Body of pancreas (tissue), 4 donors: Measurements from ENCODE around the gene TPST1. TPM values are rescaled to one million over a fixed set of nuclear protein-coding genes. Genes with fewer than 3 reads are reported as not detected.

Source experiments
- ATAC-seq: fragments of 150-250 bp; one replicate; pipeline ENCODE4 v1.9.1; 2016
- DNase-seq, 4 donors: peaks; one replicate each; pipeline ENCODE4 v3.0.0-alpha.2; 2019
- H3K27ac ChIP-seq, 4 donors: fragments of 200-600 bp; sonication (generic); 1 replicate in 3 of 4; 2 replicates in 1 of 4; pipeline versions ENCODE4 v1.5.1 to v1.6.1; 2016 to 2019; ENCODE audit warnings: mild to moderate bottlenecking in 1 of 4, mixed read lengths in 1 of 4, moderate library complexity in 1 of 4
- H3K27me3 ChIP-seq, 2 donors: fragments of 200-600 bp; sonication (generic); one replicate each; pipeline ENCODE4 v1.6.0; 2016; ENCODE audit warnings: mild to moderate bottlenecking in 1 of 2
- H3K36me3 ChIP-seq, 2 donors: fragments of 200-600 bp; sonication (generic); replicated peaks in 1 of 2; 2 replicates each; pipeline ENCODE4 v1.5.1; 2016; ENCODE audit warnings: low read depth in 2 of 2; ENCODE audit not compliant: insufficient read depth in 1 of 2
- H3K4me1 ChIP-seq: fragments of 200-600 bp; sonication (generic); one replicate; pipeline ENCODE4 v1.6.0; 2016
- H3K4me3 ChIP-seq, 2 donors: fragments of 200-600 bp; sonication (generic); 1 replicate in 1 of 2; 2 replicates in 1 of 2; pipeline ENCODE4 v1.5.1; 2016 to 2019
- H3K9me3 ChIP-seq, 3 donors: fragments of 200-600 bp; sonication (generic); 1 replicate in 2 of 3; 2 replicates in 1 of 3; pipeline ENCODE4 v1.5.1; 2016
- CTCF ChIP-seq, 7 experiments: fragments of 450-650 bp in 4 of 7; fragments of 200-600 bp in 3 of 7; sonication (generic) in 3 of 7; IDR thresholded peaks; one replicate each; pipeline ENCODE4 v1.5.1; 2016 to 2019; ENCODE audit warnings: antibody characterized with exemption in 7 of 7
- POLR2A ChIP-seq, 3 donors: fragments of 450-650 bp; IDR thresholded peaks; one replicate each; pipeline ENCODE4 v1.6.1; 2016; ENCODE audit warnings: antibody characterized with exemption in 3 of 3, mild to moderate bottlenecking in 2 of 3
- WGBS, 2 donors: methylation state at CpG; one replicate each; pipeline ENCODE4 v1.1.5; 2017; 5-methylcytosine and 5-hydroxymethylcytosine counted together
- intact Hi-C: fragments of 100-400 bp; cut with DNase I; formaldehyde crosslinking; loops from one replicate; pipeline ENCODE4 v1.15.1; 2023
- total RNA-seq, 2 donors: library from RNA; depleted of rRNA; stranded (reverse); fragments of >200 nt; gene quantifications; one replicate each; pipeline ENCODE4 v1.1.0, GENCODE V29; 2016

The TPST1 gene
- total RNA-seq, 2 donors from 2014 or later = 12.5 to 16.5 TPM

GRCh38 chr7:66282591-66282935 lies 77.4 kb downstream of the TPST1 start:
- no peaks in the 10 kb centered on the region for H3K27me3 ChIP-seq
- DNase-seq (no peak), ATAC-seq (no peak)
- intact Hi-C loops = no loop called here
- no peak overlapping the region for H3K4me3 ChIP-seq
- TF ChIP-seq POLR2A (IDR thresholded peaks at IDR 0.05) (no peak), CTCF (IDR thresholded peaks at IDR 0.05) (no peak)
- H3K36me3 ChIP-seq = no peaks in the 10 kb centered on the region
- peaks cover 8% of the 10 kb centered on the region for H3K4me1 ChIP-seq
- no peaks in the 10 kb centered on the region for H3K9me3 ChIP-seq
- H3K27ac ChIP-seq = no peak overlapping the region
- 79 to 84% methylated on average over 6 of the region's 6 CpGs for WGBS, 2 donors

- no peak overlapping the region for H3K4me3 ChIP-seq
- no peaks in the 10 kb centered on the region for H3K27me3 ChIP-seq
- intact Hi-C loops = no loop called here
- 89 to 90% methylated on average over 5 of the region's 5 CpGs for WGBS, 2 donors
- H3K27ac ChIP-seq = peak overlapping the region in 1 of 4 donors; percentile 8
- no peak for TF ChIP-seq POLR2A (IDR thresholded peaks at IDR 0.05)
- TF ChIP-seq CTCF (IDR thresholded peaks at IDR 0.05) = no peak
- no peaks in the 10 kb centered on the region for H3K9me3 ChIP-seq
- H3K36me3 ChIP-seq = no peaks in the 10 kb centered on the region
- peaks cover 8% of the 10 kb centered on the region for H3K4me1 ChIP-seq
- DNase-seq = no peak
- no peak for ATAC-seq
Measured at GRCh38 chr7:66283003-66283920, 78.1 kb downstream of the TPST1 start.

GRCh38 chr7:66296001-66296521 lies 90.9 kb downstream of the TPST1 start:
- ATAC-seq = no peak
- TF ChIP-seq POLR2A (IDR thresholded peaks at IDR 0.05) (no peak), CTCF (IDR thresholded peaks at IDR 0.05) (no peak)

GRCh38 chr7:66296557-66296956 lies 91.4 kb downstream of the TPST1 start:
- 79 to 93% methylated on average over 3 of the region's 3 CpGs for WGBS, 2 donors
- peak; percentile 21 for ATAC-seq
- no peak for DNase-seq
- Histone ChIP-seq H3K27ac (peak overlapping the region in 1 of 4 donors; percentile 54), H3K36me3 (no peaks in the 10 kb centered on the region), H3K9me3 (no peaks in the 10 kb centered on the region), H3K27me3 (no peaks in the 10 kb centered on the region), H3K4me3 (no peak overlapping the region), H3K4me1 (no peaks in the 10 kb centered on the region)
- intact Hi-C loops = no loop called here
- no peak for TF ChIP-seq POLR2A (IDR thresholded peaks at IDR 0.05)
- no peak for TF ChIP-seq CTCF (IDR thresholded peaks at IDR 0.05)

More at GRCh38 chr7:66296001-66296521, 90.9 kb downstream of the TPST1 start:
- WGBS, 2 donors = 56 to 89% methylated on average over 1 of the region's 1 CpG
- no peak for DNase-seq
- intact Hi-C loops = no loop called here
- Histone ChIP-seq H3K9me3 (no peaks in the 10 kb centered on the region), H3K4me1 (no peaks in the 10 kb centered on the region), H3K27me3 (no peaks in the 10 kb centered on the region), H3K36me3 (no peaks in the 10 kb centered on the region), H3K4me3 (no peak overlapping the region), H3K27ac (peak overlapping the region in 1 of 4 donors; percentile 54)
